ENCODE data around the gene TOM1L2.

DNA sequence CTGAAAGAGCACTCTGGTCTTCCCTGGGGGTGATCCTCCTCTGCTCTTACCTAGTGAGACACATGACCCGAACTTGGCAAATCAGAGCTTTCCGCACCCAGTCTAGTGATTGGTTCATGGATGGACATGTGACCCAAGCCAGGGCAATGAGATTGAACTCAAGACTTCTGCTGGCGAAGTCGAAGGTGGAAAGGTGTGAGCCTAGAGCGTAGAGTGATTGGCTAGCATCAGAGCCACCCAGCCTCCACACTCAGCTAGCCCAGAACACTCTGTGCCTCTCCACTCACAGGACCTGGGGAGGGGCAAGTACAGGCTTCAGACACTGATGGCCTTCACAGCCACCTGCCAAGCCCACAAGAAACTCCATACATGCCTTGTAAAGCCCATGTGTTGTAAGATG lies 49.2 kb upstream of the TOM1L2 start:
- TF ChIP-seq, protein P1, sequence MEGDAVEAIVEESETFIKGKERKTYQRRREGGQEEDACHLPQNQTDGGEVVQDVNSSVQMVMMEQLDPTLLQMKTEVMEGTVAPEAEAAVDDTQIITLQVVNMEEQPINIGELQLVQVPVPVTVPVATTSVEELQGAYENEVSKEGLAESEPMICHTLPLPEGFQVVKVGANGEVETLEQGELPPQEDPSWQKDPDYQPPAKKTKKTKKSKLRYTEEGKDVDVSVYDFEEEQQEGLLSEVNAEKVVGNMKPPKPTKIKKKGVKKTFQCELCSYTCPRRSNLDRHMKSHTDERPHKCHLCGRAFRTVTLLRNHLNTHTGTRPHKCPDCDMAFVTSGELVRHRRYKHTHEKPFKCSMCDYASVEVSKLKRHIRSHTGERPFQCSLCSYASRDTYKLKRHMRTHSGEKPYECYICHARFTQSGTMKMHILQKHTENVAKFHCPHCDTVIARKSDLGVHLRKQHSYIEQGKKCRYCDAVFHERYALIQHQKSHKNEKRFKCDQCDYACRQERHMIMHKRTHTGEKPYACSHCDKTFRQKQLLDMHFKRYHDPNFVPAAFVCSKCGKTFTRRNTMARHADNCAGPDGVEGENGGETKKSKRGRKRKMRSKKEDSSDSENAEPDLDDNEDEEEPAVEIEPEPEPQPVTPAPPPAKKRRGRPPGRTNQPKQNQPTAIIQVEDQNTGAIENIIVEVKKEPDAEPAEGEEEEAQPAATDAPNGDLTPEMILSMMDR (IDR thresholded peaks at IDR 0.05): no peak
- no peak for TF ChIP-seq POLR2A (IDR thresholded peaks at IDR 0.05)
